ENCODE measurements around the gene NDUFS6. TPM values are rescaled to one million over a fixed set of nuclear protein-coding genes. Genes with fewer than 3 reads are reported as not detected.
A peak's percentile ranks its signal among the peaks of the same experiment; 100 is the strongest.

NDUFS6 gene
- total and polyA plus RNA-seq, 3 donors from 2014 or later: 54.9 to 59.3 (median 58.7) TPM

GRCh38 chr5:1768283-1769000 is 32.8 kb upstream of the NDUFS6 start:
- no peaks in the 10 kb centered on the region for H3K9me3 ChIP-seq
- no peaks in the 10 kb centered on the region for H3K27me3 ChIP-seq
- intact Hi-C loops (cut with DNase I; ENCODE audit: low total_unique reads): no loop called here
- DNase-seq: no peak
- TF ChIP-seq CTCF (IDR thresholded peaks at IDR 0.05) (no peak), POLR2A (IDR thresholded peaks at IDR 0.05) (no peak)
- no peak overlapping the region for H3K27ac ChIP-seq
- no peaks in the 10 kb centered on the region for H3K36me3 ChIP-seq (ENCODE audit: low read depth, missing control alignments)
- WGBS, 2 donors: 63 to 77% methylated on average over 16 to 32 of the region's 35 CpGs
- no peak overlapping the region for H3K4me3 ChIP-seq
- H3K4me1 ChIP-seq: no peaks in the 10 kb centered on the region

- no peaks in the 10 kb centered on the region for H3K36me3 ChIP-seq (ENCODE audit: low read depth, missing control alignments)
- no peak overlapping the region for H3K27ac ChIP-seq
- no peaks in the 10 kb centered on the region for H3K9me3 ChIP-seq
- H3K4me1 ChIP-seq: no peaks in the 10 kb centered on the region
- H3K4me3 ChIP-seq: peak overlapping the region; percentile 1 to 32
- H3K27me3 ChIP-seq: no peaks in the 10 kb centered on the region
- WGBS, 2 donors: 78 to 96% methylated on average over 13 to 42 of the region's 54 CpGs
- TF ChIP-seq POLR2A (IDR thresholded peaks at IDR 0.05): no peak
- no peak for TF ChIP-seq CTCF (IDR thresholded peaks at IDR 0.05)
- intact Hi-C loops (cut with DNase I; ENCODE audit: low total_unique reads): no loop called here
- no peak for DNase-seq
Observed at GRCh38 chr5:1769017-1769640, 32.1 kb upstream of the NDUFS6 start.

- Histone ChIP-seq H3K4me1 (no peaks in the 10 kb centered on the region), H3K27me3 (no peaks in the 10 kb centered on the region), H3K4me3 (peak overlapping the region; percentile 1 to 32), H3K27ac (no peak overlapping the region), H3K9me3 (no peaks in the 10 kb centered on the region), H3K36me3 (ENCODE audit: low read depth, missing control alignments) (no peaks in the 10 kb centered on the region)
- WGBS, 2 donors: 63 to 79% methylated on average over 30 of the region's 30 CpGs
- no peak for TF ChIP-seq CTCF (IDR thresholded peaks at IDR 0.05)
- TF ChIP-seq POLR2A (IDR thresholded peaks at IDR 0.05): no peak
- intact Hi-C loops (cut with DNase I; ENCODE audit: low total_unique reads): no loop called here
- DNase-seq: peak; percentile 32
Observed at GRCh38 chr5:1769752-1770442, 31.3 kb upstream of the NDUFS6 start.

- intact Hi-C loops (cut with DNase I; ENCODE audit: low total_unique reads): no loop called here
- no peak for TF ChIP-seq CTCF (IDR thresholded peaks at IDR 0.05)
- no peak for TF ChIP-seq POLR2A (IDR thresholded peaks at IDR 0.05)
- DNase-seq: no peak
- H3K9me3 ChIP-seq: no peaks in the 10 kb centered on the region
- H3K36me3 ChIP-seq (ENCODE audit: low read depth, missing control alignments): no peaks in the 10 kb centered on the region
- no peak overlapping the region for H3K27ac ChIP-seq
- no peaks in the 10 kb centered on the region for H3K27me3 ChIP-seq
- H3K4me1 ChIP-seq: no peaks in the 10 kb centered on the region
- 58 to 75% methylated on average over 6 of the region's 6 CpGs for WGBS, 2 donors
- no peak overlapping the region for H3K4me3 ChIP-seq
Observed at GRCh38 chr5:1770443-1770802, 30.8 kb upstream of the NDUFS6 start.

Measured in testis (tissue), 3 donors.